GM12878 (cell line): Measurements from ENCODE around the gene DPH6. TPM values are rescaled to one million over a fixed set of nuclear protein-coding genes. Genes with fewer than 3 reads are reported as not detected.
A peak's percentile ranks its signal among the peaks of the same experiment; 100 is the strongest.

Experiments
- ATAC-seq: fragments of 200-7000 bp; cut with Tn5 transposase; 3 replicates; pipeline ENCODE4 v1.9.1; 2020; ENCODE audit warnings: mild to moderate bottlenecking, moderate library complexity
- BruUV-seq: library from RNA; stranded (reverse); fragments of 400-500 nt; replicated peaks from 2 replicates; lab custom pipeline; 2021; lab: Mats Ljungman, UMichigan
- CTCF ChIA-PET: fragments of 300-600 bp; sonication (Branson Sonifier 250); formaldehyde crosslinking; extraction: SDS; loops from one replicate; lab custom pipeline; 2021; ENCODE audit warnings: inconsistent platforms; lab: Yijun Ruan, JAX
- POLR2A ChIA-PET: fragments of 350-600 bp; formaldehyde crosslinking; extraction: SDS; loops from one replicate; lab custom pipeline; 2021; ENCODE audit warnings: inconsistent platforms; lab: Charles Lee
- RAD21 ChIA-PET: fragments of 300-600 bp; sonication (Branson Sonifier 250); formaldehyde crosslinking; loops from one replicate; lab custom pipeline; 2023; ENCODE audit warnings: antibody characterized with exemption; ENCODE audit not compliant: unreplicated experiment; lab: Charles Lee
- SMC1A ChIA-PET: fragments of 300-600 bp; sonication (Branson Sonifier 250); formaldehyde crosslinking; loops from one replicate; lab custom pipeline; 2023; ENCODE audit not compliant: unreplicated experiment, uncharacterized antibody; lab: Charles Lee
- DNase-seq: peaks from one replicate; pipeline ENCODE4 v3.0.0-alpha.2; 2011; ENCODE audit warnings: low read depth, low spot score
- FAIRE-seq: peaks from 3 replicates; lab custom pipeline; 2011; peaks lifted over from hg19 to GRCh38; lab: Jason Lieb, UNC
- H2AFZ ChIP-seq: 2 replicates; pipeline ENCODE4 v1.6.0; 2011; ENCODE audit warnings: low read depth, low read length, control low read depth; ENCODE audit not compliant: control insufficient read depth
- H3K27ac ChIP-seq: 2 replicates; pipeline ENCODE4 v1.5.1; 2011; ENCODE audit warnings: control low read depth; ENCODE audit not compliant: control insufficient read depth, insufficient read depth
- H3K27me3 ChIP-seq, 2 experiments: replicated peaks in 1 of 2; 2 replicates each; pipeline versions ENCODE4 v1.6.0 to v1.6.1; 2011; ENCODE audit warnings: low read length in 1 of 2; ENCODE audit not compliant: control insufficient read depth in 2 of 2, insufficient read depth in 2 of 2
- H3K36me3 ChIP-seq, 2 experiments: 2 replicates each; pipeline ENCODE4 v1.5.1; 2011; ENCODE audit warnings: low read length in 1 of 2; ENCODE audit not compliant: control insufficient read depth in 2 of 2, insufficient read depth in 2 of 2
- H3K4me1 ChIP-seq: 2 replicates; pipeline ENCODE4 v1.6.1; 2011; ENCODE audit warnings: mild to moderate bottlenecking, low read length, moderate library complexity, mixed read lengths; ENCODE audit not compliant: control insufficient read depth, insufficient read depth
- H3K4me2 ChIP-seq: 2 replicates; pipeline ENCODE4 v1.6.0; 2011; ENCODE audit warnings: control low read depth; ENCODE audit not compliant: control insufficient read depth, insufficient read depth
- H3K4me3 ChIP-seq: fragments of 200-600 bp; sonication (generic); 2 replicates; pipeline ENCODE4 v1.5.1; 2016
- H3K79me2 ChIP-seq: 2 replicates; pipeline ENCODE4 v1.6.0; 2011; ENCODE audit warnings: low read length; ENCODE audit not compliant: control insufficient read depth, insufficient read depth
- H3K9ac ChIP-seq: 2 replicates; pipeline ENCODE4 v1.8.0; 2011; ENCODE audit warnings: low read length, control low read depth, mixed read lengths; ENCODE audit not compliant: control insufficient read depth, insufficient read depth
- H3K9me3 ChIP-seq: replicated peaks from 3 replicates; pipeline ENCODE4 v1.5.1; 2011; ENCODE audit warnings: mild to moderate bottlenecking, low read length; ENCODE audit not compliant: control insufficient read depth, insufficient read depth
- H4K20me1 ChIP-seq: 2 replicates; pipeline ENCODE4 v1.6.0; 2011; ENCODE audit not compliant: control insufficient read depth, insufficient read depth
- CEBPB ChIP-seq, 2 experiments: fragments of 150-350 bp in 1 of 2; IDR thresholded peaks; 2 replicates each; pipeline ENCODE4 v1.6.1; 2012 to 2014; ENCODE audit warnings: low read depth in 2 of 2, low read length in 2 of 2, borderline replicate concordance in 1 of 2, inconsistent platforms in 1 of 2
- EGR1 ChIP-seq, 2 experiments: IDR thresholded peaks; 1 replicate in 1 of 2; 2 replicates in 1 of 2; pipeline ENCODE4 v1.6.1; 2011 to 2012; ENCODE audit warnings: low read depth in 2 of 2, low read length in 2 of 2, borderline replicate concordance in 1 of 2, mild to moderate bottlenecking in 1 of 2, moderate library complexity in 1 of 2
- FOXK2 ChIP-seq: fragments of 450-650 bp; IDR thresholded peaks from 2 replicates; pipeline ENCODE4 v1.6.1; 2017; ENCODE audit warnings: mild to moderate bottlenecking, moderate library complexity
- IRF4 ChIP-seq: IDR thresholded peaks from 2 replicates; pipeline ENCODE4 v1.6.1; 2011; ENCODE audit warnings: low read depth, low read length
- JUNB ChIP-seq: IDR thresholded peaks from 2 replicates; pipeline ENCODE4 v1.6.1; 2016; ENCODE audit warnings: antibody characterized with exemption, mild to moderate bottlenecking
- KDM1A ChIP-seq: fragments of 200-600 bp; sonication (generic); IDR thresholded peaks from 2 replicates; pipeline ENCODE4 v1.6.1; 2016; ENCODE audit warnings: borderline replicate concordance
- SMAD5 ChIP-seq: IDR thresholded peaks from 2 replicates; pipeline ENCODE4 v1.6.1; 2016; ENCODE audit warnings: antibody characterized with exemption, low read depth
- ZNF274 ChIP-seq: IDR thresholded peaks from one replicate; pipeline ENCODE4 v1.8.0; 2011; ENCODE audit not compliant: insufficient read length, insufficient read depth
- WGBS: methylation state at CpG from one replicate; pipeline ENCODE4 v1.1.6; 2016; ENCODE audit warnings: low lambda C conversion rate; ENCODE audit not compliant: insufficient replicate concordance, insufficient coverage; ENCODE audit errors: missing lambda C conversion rate; 5-methylcytosine and 5-hydroxymethylcytosine counted together
- in situ Hi-C: fragments of 300-500 bp; cut with MboI; formaldehyde crosslinking; loops from 9 replicates; pipeline ENCODE4 v1.14.3; 2018; ENCODE audit warnings: mixed read lengths
- intact Hi-C: fragments of 100-400 bp; cut with micrococcal nuclease; formaldehyde crosslinking; loops from one replicate; pipeline ENCODE4 v1.14.2; 2022; ENCODE audit not compliant: unreplicated experiment
- polyA plus RNA-seq, 11 experiments: library from polyadenylated mRNA; depleted of rRNA in 4 of 11; unstranded in 6 of 11; stranded (reverse) in 5 of 11; fragments of >200 nt; fragmentation: Nextera tagmentation in 4 of 11; fragmentation: Illumina TruSeq in 1 of 11; extraction: Ambion mirVana in 4 of 11; extraction: Trizol in 1 of 11; gene quantifications; 1 replicate in 1 of 11; 2 replicates in 10 of 11; pipeline versions ENCODE4 v1.2.1 to v1.2.3, GENCODE V29; 2011 to 2016; ENCODE audit warnings: inconsistent platforms in 2 of 11, missing spikeins in 2 of 11, low read depth in 1 of 11
- total RNA-seq, 4 experiments: library from RNA; depleted of rRNA in 3 of 4; stranded (reverse); fragments of >200 nt in 3 of 4; fragmentation: Illumina TruSeq in 1 of 4; extraction: Trizol in 1 of 4; gene quantifications; 2 replicates each; pipeline versions ENCODE4 v1.2.1 to v1.2.3, GENCODE V29; 2013 to 2021
- TF ChIP-seq, protein P1 (sequence below): fragments of 150-350 bp; IDR thresholded peaks from 2 replicates; pipeline ENCODE4 v1.6.1; 2014; ENCODE audit warnings: mild to moderate bottlenecking, low read depth, low read length
- TF ChIP-seq, protein P2 (sequence below): IDR thresholded peaks from 2 replicates; pipeline ENCODE4 v1.6.1; 2011; ENCODE audit warnings: mild to moderate bottlenecking, low read depth, low read length, moderate library complexity; ENCODE audit not compliant: insufficient replicate concordance
- TF ChIP-seq, protein P3 (sequence below): fragments of 450-650 bp; formaldehyde crosslinking; IDR thresholded peaks from 2 replicates; pipeline ENCODE4 v1.4.0; 2020; ENCODE audit warnings: mild to moderate bottlenecking, moderate library complexity

DPH6 gene
- total and polyA plus RNA-seq, 10 of the 15 experiments (the other 5 are each of a cell fraction or from before 2014, with no cell fraction given), result 9.0 to 68.5 (median 17.1) TPM

DNA sequence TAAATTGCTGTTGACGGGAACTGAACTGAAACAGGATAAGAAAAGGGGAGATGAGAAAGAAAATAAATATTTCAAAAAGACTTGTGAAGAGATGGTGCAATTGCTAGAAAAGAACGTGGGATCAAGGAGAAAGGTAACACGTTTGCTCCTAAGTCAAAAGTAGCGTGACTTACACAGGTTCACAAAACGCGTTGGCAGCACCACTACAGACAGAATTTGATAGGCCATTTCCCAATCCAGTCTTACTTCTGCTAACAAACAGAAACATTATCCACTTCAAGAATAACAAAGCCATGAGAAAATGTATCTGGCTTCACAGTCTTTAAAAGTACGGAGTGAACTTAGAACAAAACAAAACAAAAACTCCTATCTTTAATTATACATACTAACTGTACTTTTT is 75.5 kb downstream of the DPH6 start:
- no peaks in the 10 kb centered on the region for H3K9me3 ChIP-seq
- no peak overlapping the region for H3K4me3 ChIP-seq
- POLR2A ChIA-PET, result no interaction called here
- no peaks in the 10 kb centered on the region for H3K79me2 ChIP-seq
- SMC1A ChIA-PET, result no interaction called here
- TF ChIP-seq IRF4 (no peak), SMAD5 (no peak), KDM1A (no peak)
- TF ChIP-seq, protein P1, sequence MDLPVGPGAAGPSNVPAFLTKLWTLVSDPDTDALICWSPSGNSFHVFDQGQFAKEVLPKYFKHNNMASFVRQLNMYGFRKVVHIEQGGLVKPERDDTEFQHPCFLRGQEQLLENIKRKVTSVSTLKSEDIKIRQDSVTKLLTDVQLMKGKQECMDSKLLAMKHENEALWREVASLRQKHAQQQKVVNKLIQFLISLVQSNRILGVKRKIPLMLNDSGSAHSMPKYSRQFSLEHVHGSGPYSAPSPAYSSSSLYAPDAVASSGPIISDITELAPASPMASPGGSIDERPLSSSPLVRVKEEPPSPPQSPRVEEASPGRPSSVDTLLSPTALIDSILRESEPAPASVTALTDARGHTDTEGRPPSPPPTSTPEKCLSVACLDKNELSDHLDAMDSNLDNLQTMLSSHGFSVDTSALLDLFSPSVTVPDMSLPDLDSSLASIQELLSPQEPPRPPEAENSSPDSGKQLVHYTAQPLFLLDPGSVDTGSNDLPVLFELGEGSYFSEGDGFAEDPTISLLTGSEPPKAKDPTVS, result no peak
- TF ChIP-seq, all 136 proteins: peak for 0
- Histone ChIP-seq H4K20me1 (no peaks in the 10 kb centered on the region), H3K36me3 (no peaks in the 10 kb centered on the region), H2AFZ (no peak overlapping the region), H3K9ac (no peak overlapping the region), H3K4me1 (no peaks in the 10 kb centered on the region), H3K27ac (no peak overlapping the region), H3K4me2 (no peak overlapping the region), H3K27me3 (no peaks in the 10 kb centered on the region)
- CTCF ChIA-PET, result no interaction called here
- intact Hi-C loops, result no loop called here
- BruUV-seq, result no TSS peak
- ATAC-seq (no peak), FAIRE-seq (no peak), DNase-seq (no peak)
- 92% methylated on average over 7 of the region's 7 CpGs for WGBS
- in situ Hi-C loops, result no loop called here
- RAD21 ChIA-PET, result no interaction called here

DNA sequence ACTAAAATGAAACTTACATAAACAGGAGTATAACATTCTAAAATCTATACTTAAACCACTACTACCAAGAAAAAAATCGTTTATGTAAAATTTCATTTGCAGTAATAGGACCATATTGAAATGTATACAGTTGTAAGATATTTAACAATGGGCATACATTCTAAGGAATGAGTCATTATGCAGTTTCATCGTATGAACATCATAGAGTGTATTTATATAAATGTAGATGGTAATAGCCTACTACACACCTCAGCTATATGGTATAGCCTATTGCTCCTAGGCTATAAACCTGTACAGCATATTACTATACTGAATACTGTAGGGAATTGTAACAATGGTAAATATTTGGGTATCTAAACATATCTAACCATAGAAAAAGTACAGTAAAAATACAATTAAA is 79.5 kb downstream of the DPH6 start:
- intact Hi-C loops, result no loop called here
- CTCF ChIA-PET, result interaction anchor here (0.6 to 8.8 kb wide), 3 partner anchors 10 to 204 kb away, joined by 3 to 64 read pairs (median 3); no protein-coding TSS in a partner anchor
- Histone ChIP-seq H3K27ac (no peak overlapping the region), H3K9ac (no peak overlapping the region), H2AFZ (no peak overlapping the region), H3K79me2 (no peaks in the 10 kb centered on the region), H3K4me2 (no peak overlapping the region), H4K20me1 (no peaks in the 10 kb centered on the region), H3K9me3 (no peaks in the 10 kb centered on the region), H3K36me3 (no peaks in the 10 kb centered on the region), H3K4me1 (no peaks in the 10 kb centered on the region), H3K27me3 (no peaks in the 10 kb centered on the region), H3K4me3 (no peak overlapping the region)
- FAIRE-seq, result peak; percentile 74
- no TSS peak for BruUV-seq
- SMC1A ChIA-PET, result interaction anchor here (1.1 to 1.3 kb wide), 2 partner anchors 9 to 23 kb away, joined by 3 read pairs; no protein-coding TSS in a partner anchor
- no peak for ATAC-seq
- in situ Hi-C loops, result no loop called here
- DNase-seq, result no peak
- WGBS, result 45% methylated on average over 2 of the region's 2 CpGs
- POLR2A ChIA-PET, result no interaction called here
- RAD21 ChIA-PET, result interaction anchor here (0.7 kb wide), 1 partner anchor 22 kb away, joined by 3 read pairs; no protein-coding TSS in a partner anchor
- TF ChIP-seq EGR1 (IDR thresholded peaks at IDR 0.05; ENCODE audit: borderline replicate concordance in 1 of 2, low read depth in 2 of 2, low read length in 2 of 2), result no peak
- TF ChIP-seq, protein P2, sequence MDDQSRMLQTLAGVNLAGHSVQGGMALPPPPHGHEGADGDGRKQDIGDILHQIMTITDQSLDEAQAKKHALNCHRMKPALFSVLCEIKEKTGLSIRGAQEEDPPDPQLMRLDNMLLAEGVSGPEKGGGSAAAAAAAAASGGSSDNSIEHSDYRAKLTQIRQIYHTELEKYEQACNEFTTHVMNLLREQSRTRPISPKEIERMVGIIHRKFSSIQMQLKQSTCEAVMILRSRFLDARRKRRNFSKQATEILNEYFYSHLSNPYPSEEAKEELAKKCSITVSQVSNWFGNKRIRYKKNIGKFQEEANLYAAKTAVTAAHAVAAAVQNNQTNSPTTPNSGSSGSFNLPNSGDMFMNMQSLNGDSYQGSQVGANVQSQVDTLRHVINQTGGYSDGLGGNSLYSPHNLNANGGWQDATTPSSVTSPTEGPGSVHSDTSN, result no peak
- no peak for TF ChIP-seq IRF4
- no peak for TF ChIP-seq FOXK2
- TF ChIP-seq CEBPB (IDR thresholded peaks at IDR 0.05; ENCODE audit: borderline replicate concordance in 1 of 2, low read depth in 2 of 2, low read length in 2 of 2), result no peak
- no peak for TF ChIP-seq JUNB
- TF ChIP-seq ZNF274, result no peak
- TF ChIP-seq, protein P3, sequence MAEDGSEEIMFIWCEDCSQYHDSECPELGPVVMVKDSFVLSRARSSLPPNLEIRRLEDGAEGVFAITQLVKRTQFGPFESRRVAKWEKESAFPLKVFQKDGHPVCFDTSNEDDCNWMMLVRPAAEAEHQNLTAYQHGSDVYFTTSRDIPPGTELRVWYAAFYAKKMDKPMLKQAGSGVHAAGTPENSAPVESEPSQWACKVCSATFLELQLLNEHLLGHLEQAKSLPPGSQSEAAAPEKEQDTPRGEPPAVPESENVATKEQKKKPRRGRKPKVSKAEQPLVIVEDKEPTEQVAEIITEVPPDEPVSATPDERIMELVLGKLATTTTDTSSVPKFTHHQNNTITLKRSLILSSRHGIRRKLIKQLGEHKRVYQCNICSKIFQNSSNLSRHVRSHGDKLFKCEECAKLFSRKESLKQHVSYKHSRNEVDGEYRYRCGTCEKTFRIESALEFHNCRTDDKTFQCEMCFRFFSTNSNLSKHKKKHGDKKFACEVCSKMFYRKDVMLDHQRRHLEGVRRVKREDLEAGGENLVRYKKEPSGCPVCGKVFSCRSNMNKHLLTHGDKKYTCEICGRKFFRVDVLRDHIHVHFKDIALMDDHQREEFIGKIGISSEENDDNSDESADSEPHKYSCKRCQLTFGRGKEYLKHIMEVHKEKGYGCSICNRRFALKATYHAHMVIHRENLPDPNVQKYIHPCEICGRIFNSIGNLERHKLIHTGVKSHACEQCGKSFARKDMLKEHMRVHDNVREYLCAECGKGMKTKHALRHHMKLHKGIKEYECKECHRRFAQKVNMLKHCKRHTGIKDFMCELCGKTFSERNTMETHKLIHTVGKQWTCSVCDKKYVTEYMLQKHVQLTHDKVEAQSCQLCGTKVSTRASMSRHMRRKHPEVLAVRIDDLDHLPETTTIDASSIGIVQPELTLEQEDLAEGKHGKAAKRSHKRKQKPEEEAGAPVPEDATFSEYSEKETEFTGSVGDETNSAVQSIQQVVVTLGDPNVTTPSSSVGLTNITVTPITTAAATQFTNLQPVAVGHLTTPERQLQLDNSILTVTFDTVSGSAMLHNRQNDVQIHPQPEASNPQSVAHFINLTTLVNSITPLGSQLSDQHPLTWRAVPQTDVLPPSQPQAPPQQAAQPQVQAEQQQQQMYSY, result no peak
